GM19351 (cell line): ENCODE data around the gene BCR.
"Not testable (repeated sequence)": the region's sequence is repeated elsewhere in the genome, so short reads cannot be mapped to it uniquely, and the experiment has no call there.

Experiments
- ATAC-seq: cut with Tn5 transposase; IDR thresholded peaks from one replicate; pipeline ENCODE4 v1.9.1; 2021; ENCODE audit warnings: mild to moderate bottlenecking, moderate library complexity; ENCODE audit not compliant: unreplicated experiment

BCR gene

DNA sequence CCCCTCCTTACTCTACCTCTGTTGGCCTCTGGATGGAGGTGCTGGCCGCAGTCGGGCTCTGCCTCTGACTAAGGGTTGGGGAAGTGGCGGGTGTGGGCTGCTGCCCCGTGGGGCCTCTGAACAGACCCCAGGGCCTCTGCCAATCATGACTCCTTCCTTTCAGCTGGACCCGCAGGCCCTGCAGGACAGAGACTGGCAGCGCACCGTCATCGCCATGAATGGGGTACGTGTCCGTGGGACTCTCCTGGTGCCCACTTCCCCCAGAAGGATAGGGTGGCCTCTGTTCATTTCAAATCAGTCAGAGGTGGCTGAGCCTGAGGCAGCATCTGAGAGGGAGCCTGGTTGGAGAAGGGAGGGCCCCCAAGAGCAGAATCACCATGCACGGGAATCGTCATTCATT, 129.0 kb downstream of the BCR start:
- not testable (repeated sequence) for ATAC-seq

DNA sequence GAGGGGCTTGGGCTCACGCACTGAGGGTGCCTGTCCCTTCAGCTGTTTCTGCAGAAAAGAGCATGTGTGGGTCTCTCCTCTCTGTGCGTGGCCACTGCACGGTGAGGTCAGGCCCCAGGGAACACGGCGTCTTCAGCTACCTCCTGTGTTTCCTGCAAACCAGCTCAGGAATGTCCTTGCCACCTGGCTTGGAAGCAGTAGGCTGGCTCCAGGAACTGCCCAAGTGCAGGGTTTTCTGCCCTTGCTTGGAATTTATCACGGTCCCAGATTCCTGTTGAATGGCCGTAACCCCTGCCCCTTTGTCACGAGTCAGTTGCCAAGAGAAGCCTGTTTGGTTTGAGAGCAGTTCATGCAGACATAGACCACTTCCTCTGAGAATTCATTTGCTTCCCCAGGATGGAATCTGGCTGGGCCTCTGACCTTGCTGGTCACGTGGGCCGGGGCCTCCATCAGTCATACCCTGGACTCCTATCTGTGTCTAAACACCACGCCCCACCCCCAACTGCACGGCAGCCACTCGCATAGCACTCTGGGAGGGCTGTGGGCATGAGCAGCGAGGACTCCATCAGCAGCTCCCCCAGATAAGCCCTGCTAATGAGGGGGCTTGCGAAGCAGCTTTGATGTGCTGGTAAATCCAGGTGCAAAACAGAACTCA, 130.3 kb downstream of the BCR start:
- ATAC-seq = not testable (repeated sequence)

DNA sequence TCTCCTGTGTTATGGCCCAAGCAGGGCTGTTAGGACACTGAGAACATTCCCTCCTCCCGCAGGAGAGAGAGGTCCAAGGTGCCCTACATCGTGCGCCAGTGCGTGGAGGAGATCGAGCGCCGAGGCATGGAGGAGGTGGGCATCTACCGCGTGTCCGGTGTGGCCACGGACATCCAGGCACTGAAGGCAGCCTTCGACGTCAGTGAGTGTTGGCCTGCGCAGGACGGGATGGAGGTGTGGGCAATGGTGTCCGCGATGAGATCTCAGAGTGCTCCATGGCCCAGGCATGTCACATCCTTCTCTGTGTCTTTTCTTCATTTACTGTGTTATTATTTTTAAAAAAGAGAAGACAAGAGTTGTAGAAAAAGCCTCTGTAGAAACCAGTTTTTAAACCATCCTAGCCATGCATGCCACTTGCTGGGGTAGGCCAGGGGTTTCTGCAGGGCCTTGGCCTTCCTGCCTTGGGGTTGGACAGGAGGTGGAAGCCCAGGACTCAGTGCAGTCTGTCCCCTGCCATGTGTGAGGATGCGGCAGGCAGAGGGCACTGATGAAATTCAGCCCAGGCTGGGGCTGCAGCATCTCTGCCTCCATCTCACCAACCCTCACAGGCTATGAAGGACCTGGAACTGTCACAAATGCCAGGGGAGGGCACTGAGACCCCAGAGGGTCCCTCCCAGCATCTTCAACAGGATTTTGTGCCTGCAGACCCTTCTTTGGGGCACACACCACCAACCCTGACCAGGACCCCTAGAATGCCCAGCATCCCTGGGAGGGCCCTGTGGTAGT, 131.5 kb downstream of the BCR start:
- not testable (repeated sequence) for ATAC-seq

DNA sequence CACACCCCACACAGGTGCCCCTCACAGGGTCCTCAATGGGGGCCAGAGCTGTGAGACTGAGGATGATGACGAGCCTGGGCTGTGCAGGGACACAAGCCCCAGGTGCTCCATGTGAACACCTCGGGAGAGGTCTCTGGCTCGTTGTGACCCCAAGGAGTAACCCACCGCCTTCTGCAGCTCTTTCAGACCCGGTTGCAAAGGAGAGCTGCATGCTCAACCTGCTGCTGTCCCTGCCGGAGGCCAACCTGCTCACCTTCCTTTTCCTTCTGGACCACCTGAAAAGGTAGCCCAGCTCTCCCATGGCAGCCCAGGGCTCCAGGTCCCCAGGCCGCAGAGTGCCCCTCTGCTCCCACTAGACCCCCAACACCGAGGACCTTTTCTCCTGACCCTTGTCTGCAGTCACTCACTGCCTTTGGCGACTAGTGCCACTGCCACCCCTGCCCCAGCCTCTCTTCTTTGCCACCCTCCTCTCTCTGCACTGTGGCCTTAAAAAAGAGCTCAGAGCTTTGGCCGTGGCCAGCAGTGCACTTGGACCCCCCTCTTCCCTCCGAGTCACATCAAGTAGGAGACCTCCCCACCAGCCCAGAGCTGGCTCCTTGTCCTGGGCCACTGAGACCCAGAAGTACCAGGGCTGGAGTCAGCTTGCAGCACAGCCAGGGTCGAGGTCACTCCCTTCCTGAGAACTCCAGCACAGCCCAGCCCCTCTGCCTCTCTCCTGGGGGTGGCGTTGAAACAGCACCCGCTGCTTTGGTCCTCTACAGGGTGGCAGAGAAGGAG, 133.7 kb downstream of the BCR start:
- ATAC-seq = no peak

DNA sequence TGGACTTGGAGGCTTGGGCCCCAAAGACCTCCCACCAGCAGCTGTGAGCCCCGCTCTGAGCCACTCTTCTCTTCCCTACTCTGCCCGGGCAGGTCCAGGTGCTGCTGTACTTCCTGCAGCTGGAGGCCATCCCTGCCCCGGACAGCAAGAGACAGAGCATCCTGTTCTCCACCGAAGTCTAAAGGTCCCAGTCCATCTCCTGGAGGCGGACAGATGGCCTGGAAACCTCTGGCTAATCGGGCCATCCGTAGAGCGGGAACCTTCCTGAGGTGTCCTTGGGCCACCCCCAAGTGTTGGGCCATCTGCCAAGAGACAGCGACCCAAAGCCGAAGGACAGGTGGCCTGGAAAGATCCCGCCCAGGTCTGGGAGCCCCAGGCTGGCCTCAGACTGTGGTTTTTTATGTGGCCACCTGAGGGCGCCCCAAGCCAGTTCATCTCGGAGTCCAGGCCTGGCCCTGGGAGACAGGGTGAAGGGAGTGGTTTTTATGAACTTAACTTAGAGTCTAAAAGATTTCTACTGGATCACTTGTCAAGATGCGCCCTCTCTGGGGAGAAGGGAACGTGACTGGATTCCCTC, 135.1 kb downstream of the BCR start:
- no peak for ATAC-seq

DNA sequence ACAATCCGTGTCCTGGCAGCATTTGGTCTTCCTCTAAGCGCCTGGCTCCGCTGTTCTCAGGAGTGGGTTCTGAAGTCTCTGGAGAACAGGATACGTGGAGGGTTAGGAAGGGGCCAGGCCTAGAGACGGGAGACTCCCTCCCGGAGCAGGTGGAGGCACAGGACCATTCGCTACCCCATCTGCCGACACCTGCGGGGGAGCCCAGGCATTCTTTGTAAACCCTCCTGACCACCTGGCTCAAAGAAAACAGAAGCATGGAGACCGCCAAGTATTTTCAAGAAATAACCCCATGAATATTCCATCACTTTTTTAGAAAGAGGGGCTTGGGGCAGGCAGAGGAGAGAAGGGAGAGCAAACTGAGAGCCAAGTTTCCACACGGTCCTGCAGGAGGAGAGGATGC, 136.3 kb downstream of the BCR start:
- ATAC-seq = not testable (repeated sequence)

DNA sequence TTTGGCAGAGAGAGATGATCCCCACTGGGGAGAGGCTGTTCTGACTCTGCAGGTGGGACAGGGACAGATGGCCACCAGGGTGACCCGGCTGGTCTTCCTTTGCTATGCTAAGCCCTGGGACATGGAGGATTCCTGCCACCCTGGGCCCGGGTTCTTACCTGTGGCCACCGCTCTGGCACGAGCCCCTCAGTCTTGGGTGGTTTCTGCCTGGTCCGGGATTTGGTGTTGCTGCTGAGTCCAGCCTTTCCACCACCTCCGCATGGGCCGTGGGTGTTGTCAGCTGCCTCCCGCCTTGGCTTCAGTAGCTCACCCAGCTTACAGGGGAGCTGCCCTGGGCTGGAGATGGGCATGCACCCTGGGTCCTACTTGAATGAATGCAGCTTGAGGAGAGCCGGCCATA, 138.0 kb downstream of the BCR start:
- not testable (repeated sequence) for ATAC-seq

DNA sequence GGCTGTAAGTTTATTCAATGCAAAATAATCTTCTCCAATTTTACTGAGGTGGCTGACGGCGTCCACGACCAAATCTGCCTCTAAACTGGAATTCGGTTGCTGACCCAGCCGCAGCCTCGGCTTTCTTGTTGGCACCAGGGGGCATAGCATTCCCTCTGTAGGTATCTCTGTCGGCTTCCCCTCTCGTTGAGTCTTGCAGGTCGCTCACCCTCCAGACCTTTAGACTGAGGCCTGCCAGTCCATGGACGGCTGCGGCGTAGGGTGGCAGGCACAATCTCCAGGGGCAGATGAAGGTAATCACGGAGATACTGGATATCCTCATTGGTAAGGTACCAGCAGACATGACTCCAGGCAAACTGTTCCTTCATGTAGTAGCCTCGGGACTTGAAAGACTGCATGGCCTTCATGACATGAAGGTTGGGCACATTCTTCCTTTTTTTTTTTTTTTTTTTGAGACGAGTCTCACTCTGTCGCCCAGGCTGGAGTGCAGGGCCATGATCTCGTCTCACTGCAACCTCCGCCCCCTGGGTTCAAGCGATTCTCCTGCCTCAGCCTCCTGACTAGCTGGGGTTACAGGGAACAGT, 142.3 kb downstream of the BCR start:
- not testable (repeated sequence) for ATAC-seq

DNA sequence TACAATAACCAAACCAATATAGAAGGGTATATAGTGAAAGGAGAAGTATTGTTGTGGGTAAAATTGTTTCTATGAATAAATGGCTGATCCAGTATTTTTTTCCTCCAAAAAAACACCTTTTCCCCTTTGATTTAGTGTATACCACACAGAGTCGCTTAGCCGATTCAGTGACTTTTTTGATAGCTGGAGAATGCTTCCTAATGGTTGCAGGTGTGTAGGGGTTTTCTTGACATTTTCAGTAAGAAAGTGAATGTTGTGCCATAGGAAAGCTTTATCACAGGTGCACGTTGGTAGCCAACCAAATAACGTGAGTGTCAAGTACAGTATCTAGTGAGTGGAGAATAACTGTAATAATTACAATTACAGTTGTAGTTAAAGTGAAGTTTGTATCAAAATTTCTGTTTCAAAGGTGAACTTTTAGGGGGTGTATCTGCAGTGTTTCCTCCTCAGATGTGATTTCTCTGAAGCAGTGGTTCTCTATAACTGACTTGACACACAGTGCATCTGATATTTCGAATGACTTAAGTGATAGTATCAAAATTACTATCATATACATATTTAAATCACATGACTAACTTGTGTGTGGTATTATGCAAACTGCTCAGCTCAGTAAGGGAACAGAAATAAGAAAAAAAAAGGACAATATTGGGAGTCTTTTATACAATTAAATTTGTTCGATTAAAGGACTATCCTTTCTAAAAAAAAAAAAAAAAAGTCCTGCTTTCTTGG, 143.8 kb downstream of the BCR start:
- not testable (repeated sequence) for ATAC-seq

DNA sequence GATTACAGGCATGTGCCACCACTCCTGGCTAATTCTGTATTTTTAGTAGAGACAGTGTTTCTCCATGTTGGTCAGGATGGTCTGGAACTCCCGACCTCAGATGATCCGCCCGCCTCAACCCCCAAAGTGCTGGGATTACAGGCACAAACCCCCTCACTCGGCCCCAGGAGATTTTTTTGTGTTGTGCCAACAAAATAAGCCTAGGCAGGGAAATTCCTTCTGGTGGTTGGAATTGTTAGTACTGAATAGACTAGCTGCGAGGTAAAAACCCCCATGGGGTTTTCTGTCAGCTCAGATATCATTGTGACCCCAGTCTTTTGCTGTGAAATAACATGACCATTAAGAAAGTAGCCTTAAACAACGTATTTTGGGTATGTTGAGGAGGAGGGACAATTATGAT, 144.9 kb downstream of the BCR start:
- no peak for ATAC-seq

DNA sequence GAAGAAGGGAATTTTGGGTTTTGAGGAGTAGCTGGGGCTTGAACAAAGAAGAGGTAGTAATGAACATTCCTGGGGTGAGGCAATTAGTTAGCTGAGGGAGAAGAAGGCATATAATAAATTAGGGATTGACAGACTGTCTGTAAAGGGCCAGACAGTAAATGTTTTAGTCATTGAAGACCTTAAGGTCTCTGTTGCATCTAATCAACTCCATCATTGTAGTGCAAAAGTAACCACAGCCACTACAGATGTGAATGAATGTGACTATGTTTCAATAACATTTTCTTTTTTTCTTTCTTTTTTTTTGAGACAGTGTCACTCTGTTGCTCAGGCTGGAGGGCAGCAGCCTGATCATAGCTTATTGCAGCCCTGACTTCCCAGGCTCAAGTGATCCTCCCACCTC, 153.5 kb downstream of the BCR start:
- not testable (repeated sequence) for ATAC-seq

DNA sequence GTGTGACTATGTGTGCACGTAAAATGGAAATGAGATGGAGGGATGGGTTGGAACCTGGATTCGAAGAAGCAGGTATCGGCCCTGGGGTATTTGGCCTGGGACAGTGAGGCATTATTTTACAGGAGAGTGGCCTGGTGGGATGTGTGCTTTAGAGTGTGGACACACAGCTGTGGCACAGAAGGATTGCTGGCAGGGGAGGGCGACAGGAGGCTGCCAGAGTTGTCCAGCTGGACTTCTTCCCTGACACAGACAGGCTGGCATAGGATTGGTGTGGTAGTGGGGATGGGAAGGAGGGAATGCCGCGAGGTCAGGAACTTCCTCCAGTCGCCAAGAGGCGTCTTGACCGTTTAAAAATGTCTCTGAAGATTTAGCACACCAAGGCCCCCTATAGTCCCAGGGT, 157.4 kb downstream of the BCR start:
- ATAC-seq = not testable (repeated sequence)

DNA sequence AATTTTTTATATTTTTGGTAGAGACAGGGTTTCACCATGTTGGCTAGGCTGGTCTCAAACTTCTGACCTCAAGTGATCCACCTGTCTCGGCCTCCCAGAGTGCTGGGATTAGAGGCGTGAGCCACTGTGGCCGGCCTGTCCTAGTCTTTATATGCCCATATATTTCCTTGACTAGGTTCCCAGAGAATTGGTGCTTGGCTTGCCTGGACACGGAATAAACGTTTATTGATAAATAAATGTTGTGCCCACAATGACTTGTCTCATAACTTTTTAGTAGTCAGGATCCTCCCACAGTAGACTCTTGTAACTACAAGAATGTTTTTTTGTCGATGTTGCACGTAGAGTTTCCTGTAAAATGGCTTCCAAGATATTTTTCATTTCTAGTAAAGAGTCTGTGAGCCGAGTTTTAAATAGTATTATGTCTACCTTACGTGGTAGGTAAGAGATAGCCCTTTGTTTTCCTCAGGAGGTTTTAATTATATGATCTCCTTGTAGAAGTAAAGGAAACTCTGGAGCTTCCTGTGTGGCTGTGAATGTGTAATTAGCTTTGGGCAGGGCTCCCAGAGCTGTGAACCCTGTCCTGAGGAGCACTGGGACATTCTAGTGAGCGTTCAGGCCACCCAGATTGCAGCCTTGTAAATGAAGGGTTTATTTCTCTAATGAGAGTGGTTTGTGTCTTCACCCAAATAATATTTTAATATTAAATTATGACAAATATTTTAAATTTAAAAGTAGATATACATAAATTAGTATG, 161.8 kb downstream of the BCR start:
- ATAC-seq = not testable (repeated sequence)

DNA sequence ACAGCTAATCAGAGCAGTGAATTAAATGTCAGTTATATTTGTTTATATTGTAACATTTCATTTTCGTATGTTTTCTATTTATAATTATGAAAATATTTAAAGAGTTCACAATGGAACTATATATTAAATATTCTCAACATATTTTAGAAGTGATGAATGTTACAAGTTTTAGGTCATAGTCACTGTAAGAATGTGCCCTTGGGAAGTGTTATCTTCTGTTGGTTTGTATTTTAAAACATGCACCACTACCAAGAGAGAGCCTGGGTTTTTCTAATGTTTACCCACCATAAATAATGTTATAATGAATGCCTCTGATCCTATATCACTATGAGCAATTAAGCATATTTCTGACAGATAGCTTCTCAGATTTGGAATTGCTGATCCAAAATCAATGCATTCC, 171.0 kb downstream of the BCR start:
- ATAC-seq = no peak

DNA sequence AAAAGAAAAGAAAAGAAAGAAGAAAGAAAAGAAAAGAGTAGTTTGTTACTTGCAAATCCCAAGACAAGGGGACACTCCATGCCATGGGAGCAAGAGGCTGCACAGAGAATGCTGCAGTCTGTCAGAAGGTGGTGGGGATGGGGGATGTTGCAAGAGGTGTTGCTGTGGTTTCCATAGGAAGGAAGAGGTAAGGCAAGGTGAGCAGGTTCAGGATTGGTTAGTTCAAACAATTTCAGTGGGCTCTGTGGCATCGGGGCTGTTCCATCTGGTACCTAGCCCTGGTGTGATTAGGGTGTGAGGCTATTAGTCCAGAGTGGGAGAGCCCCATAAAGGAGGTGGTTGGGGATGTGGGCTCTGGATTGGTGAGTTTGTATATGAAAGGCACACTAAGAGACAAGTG, 172.7 kb downstream of the BCR start:
- ATAC-seq = no peak

DNA sequence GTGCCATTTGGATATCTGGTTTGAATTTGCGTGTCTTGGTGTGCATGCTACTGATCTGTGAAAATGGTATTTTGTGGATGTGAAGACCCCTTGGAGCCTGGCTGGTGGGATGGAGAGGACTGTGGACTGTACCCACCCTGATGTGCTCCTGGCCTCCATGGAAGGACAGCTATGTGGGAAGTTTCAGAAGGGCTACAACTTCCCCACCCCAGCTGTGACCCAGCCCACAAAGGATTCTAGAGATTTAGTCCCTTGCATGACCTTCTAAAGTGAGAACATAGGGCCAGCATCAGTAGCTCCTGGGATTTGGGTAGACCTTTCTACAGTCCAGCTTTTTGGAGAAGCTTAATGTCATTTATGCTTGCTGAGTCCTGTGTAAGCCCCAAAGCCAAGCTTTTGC, 173.4 kb downstream of the BCR start:
- no peak for ATAC-seq

DNA sequence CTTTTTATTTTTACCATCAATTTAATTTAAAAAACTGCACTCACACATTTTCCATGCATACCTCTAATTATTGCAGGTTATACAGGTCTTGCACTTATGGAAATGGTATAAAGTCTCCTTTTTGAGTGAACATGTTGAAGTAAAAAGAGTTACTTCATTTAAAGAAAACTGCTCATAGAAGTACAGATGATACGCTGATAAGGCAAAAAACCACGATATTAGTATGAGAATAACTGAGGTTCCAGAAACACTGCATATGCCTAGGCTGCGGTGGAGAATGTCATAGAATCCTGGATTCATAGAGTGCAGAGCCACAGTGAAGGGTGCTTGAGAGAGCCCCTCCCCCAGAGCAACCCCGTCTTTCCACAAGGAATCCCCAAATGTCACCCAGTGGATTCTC, 175.8 kb downstream of the BCR start:
- no peak for ATAC-seq

DNA sequence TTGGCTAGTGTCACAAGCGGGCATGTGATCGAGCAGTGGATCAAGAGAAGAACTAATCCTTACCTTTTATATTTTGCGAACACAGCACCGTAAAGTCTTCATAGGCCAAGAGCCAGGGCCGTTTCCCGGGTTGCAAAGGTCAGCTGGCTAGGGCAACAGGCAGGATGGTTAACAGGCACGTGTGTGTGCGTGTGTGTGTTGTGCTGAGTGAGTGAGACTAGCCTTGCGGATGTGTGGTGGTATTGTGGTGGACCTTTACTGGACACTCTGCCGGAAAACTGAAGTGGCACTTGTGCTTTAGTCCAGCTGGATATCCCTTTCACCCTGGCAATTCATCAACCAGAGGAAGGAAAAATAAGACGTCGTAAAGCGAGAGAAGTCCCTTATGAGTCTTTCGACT, 176.7 kb downstream of the BCR start:
- no peak for ATAC-seq

DNA sequence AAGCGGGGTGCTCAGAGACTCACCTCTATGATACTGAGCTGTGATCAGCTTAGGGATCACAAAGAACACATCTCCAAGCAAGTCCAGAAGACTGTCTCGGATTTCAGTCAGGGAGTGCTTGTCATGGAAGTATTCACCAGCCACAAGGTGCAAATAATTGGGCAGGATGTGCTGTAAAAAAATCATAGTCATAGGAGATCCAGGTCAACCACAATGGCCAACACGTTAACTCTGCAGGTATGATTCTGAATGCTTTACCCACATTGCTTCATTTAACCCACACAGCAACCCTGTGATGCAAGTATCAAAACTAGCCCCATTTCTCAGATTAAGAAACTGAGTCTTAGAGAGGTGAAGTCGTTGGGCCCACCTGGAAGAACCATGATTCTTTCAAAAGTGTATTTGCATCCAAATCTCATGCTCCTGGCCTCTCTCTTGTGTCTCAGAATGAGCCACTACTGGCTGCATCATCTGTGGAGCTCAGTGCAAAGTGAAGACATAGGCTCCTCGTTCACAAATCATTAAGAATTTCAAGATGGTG, 179.3 kb downstream of the BCR start:
- ATAC-seq = no peak
